H1 (cell line): ENCODE data around the gene ATE1. TPM values are rescaled to one million over a fixed set of nuclear protein-coding genes. Genes with fewer than 3 reads are reported as not detected.
A peak's percentile ranks its signal among the peaks of the same experiment; 100 is the strongest.

Experiments
- CTBP2 ChIP-seq: IDR thresholded peaks from 2 replicates; pipeline ENCODE4 v1.7.0; 2011; ENCODE audit warnings: borderline replicate concordance, mild to moderate bottlenecking, moderate library complexity, mixed read lengths, low read length; ENCODE audit not compliant: insufficient read depth, insufficient read length
- EGR1 ChIP-seq: IDR thresholded peaks from 2 replicates; pipeline ENCODE4 v1.6.1; 2011; ENCODE audit warnings: low read depth, low read length, borderline replicate concordance
- USF2 ChIP-seq: IDR thresholded peaks from 2 replicates; pipeline ENCODE4 v1.6.1; 2011; ENCODE audit warnings: low read length, improper control_type of control experiment
- polyA plus RNA-seq, 7 experiments: library from polyadenylated mRNA; depleted of rRNA in 3 of 7; stranded (reverse) in 5 of 7; unstranded in 2 of 7; fragments of >200 nt in 5 of 7; fragments of 200-250 nt in 2 of 7; gene quantifications; 1 replicate in 5 of 7; 2 replicates in 1 of 7; 4 replicates in 1 of 7; pipeline versions ENCODE4 v1.2.1 to v1.2.3, GENCODE V29; 2011 to 2013; ENCODE audit warnings: missing spikeins in 2 of 7, mixed read lengths in 2 of 7
- total RNA-seq: library from RNA; stranded (reverse); fragmentation: NEBNext Ultra II Directional; extraction: Animal tissue kit (Norgen Biotek cat#: 25700); gene quantifications from 2 replicates; pipeline ENCODE4 v1.2.1, GENCODE V29; 2021
- TF ChIP-seq, protein P1 (sequence below): IDR thresholded peaks from 2 replicates; pipeline ENCODE4 v1.6.1; 2012; ENCODE audit warnings: inconsistent platforms

The ATE1 gene
- total and polyA plus RNA-seq, 2 of the 8 experiments (the other 6 are each of a cell fraction or from before 2014, with no cell fraction given): 8.8 to 26.9 TPM

DNA sequence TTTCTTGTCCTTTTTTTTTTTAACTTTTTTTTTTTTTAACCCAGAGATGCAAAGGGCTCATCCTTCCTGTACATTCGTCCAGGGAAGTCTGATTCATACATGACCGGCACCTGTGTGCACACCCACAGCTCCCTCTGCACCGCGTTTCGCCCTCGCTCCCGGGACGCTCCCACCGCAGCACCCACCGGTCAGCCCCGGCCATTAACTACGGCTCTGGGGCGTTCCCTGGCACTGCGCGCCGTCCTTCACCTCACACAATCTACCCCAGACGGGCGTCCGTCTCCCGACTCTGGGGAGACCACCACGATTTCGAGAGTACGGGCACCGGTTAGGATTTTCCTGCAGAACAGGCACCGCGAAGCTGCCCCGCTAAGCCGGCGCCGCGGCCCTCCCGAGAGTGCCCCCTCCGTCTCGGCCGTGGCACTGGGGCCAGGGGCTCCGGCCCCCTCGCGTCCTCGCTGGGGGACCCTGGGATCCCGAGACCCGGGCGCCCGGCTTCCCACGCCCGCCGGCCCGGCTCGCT, 452 bp downstream of the ATE1 start (continued):
- TF ChIP-seq, protein P1, sequence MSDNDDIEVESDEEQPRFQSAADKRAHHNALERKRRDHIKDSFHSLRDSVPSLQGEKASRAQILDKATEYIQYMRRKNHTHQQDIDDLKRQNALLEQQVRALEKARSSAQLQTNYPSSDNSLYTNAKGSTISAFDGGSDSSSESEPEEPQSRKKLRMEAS: no peak
- TF ChIP-seq EGR1 (no peak), CTBP2 (peak; percentile 44), USF2 (no peak)
